Activated CD8-positive, alpha-beta T cell treated with anti-CD3 and anti-CD28 coated beads for 36 hours (primary cell): ENCODE measurements around the gene MICAL2. TPM values are rescaled to one million over a fixed set of nuclear protein-coding genes. Genes with fewer than 3 reads are reported as not detected.

Experiments
- ATAC-seq: fragments of 200-7000 bp; cut with Tn5 transposase; one replicate; pipeline ENCODE4 v1.10.0; 2021; ENCODE audit warnings: mild to moderate bottlenecking, moderate library complexity
- CTCF ChIA-PET: fragments of 350-600 bp; sonication (Branson Sonifier 250); formaldehyde crosslinking; loops from one replicate; lab custom pipeline; 2021; ENCODE audit warnings: antibody characterized with exemption; lab: Charles Lee
- POLR2A ChIA-PET: fragments of 350-600 bp; sonication (Branson Sonifier 250); formaldehyde crosslinking; loops from one replicate; lab custom pipeline; 2021; ENCODE audit warnings: antibody characterized with exemption; lab: Charles Lee
- DNase-seq: peaks from one replicate; pipeline ENCODE4 v3.0.0-alpha.2; 2020
- H3K27ac Mint-ChIP-seq: one replicate; pipeline ENCODE4 v1.8.0; 2021; ENCODE audit warnings: mild to moderate bottlenecking, mixed read lengths
- H3K27me3 Mint-ChIP-seq: one replicate; pipeline ENCODE4 v1.8.0; 2021; ENCODE audit warnings: mixed read lengths
- H3K36me3 Mint-ChIP-seq: one replicate; pipeline ENCODE4 v1.8.0; 2021; ENCODE audit warnings: low read depth, mixed read lengths
- H3K4me1 Mint-ChIP-seq: one replicate; pipeline ENCODE4 v1.8.0; 2021; ENCODE audit warnings: low read depth, mixed read lengths
- H3K4me3 Mint-ChIP-seq: one replicate; pipeline ENCODE4 v1.8.0; 2021; ENCODE audit warnings: mild to moderate bottlenecking, moderate library complexity, mixed read lengths
- H3K9me3 Mint-ChIP-seq: one replicate; pipeline ENCODE4 v1.8.0; 2021; ENCODE audit warnings: mixed read lengths
- intact Hi-C: fragments of 100-400 bp; cut with micrococcal nuclease; formaldehyde crosslinking; loops from one replicate; pipeline ENCODE4 v1.10.0; 2022
- total RNA-seq, 2 experiments: library from RNA; stranded (reverse); gene quantifications; one replicate each; pipeline ENCODE4 v1.2.3, GENCODE V29; 2021
- TF ChIP-seq, protein P1 (sequence below): fragments of 200-600 bp; IDR thresholded peaks from one replicate; pipeline ENCODE4 v1.8.0; 2022; ENCODE audit warnings: antibody characterized with exemption, mild to moderate bottlenecking

The MICAL2 gene
- total RNA-seq, 2 experiments from 2014 or later = 99.8 to 105 TPM

DNA sequence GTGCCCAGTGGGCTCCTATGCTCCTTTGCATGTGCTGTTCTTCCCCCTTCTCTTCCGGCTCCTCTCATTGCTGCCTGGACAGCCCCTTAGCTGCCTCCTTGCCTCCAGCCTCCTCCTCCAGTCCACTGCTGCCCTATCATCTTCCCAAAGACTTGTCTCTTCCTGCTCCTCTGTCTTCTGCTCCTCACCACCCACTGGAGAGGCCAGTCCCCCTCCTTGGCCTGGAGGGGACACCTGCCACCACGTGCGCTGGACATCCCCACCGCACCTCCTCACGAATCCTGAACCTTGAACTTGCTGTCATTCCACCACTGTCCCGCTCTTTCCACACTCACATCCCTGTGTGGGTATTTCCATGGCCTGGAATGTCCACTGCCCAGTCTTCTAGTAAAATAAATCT is 49.8 kb downstream of the MICAL2 start:
- ChIA-PET CTCF (interaction anchor here (1.5 kb wide), 1 partner anchor 17 kb away, joined by 3 read pairs; no protein-coding TSS in a partner anchor), POLR2A (interaction anchor here (1.3 kb wide), 1 partner anchor 12 kb away, joined by 3 read pairs; no protein-coding TSS in a partner anchor)
- no peaks in the 10 kb centered on the region for H3K9me3 Mint-ChIP-seq
- H3K36me3 Mint-ChIP-seq = peaks cover 20% of the 10 kb centered on the region
- DNase-seq (no peak), ATAC-seq (no peak)
- H3K4me3 Mint-ChIP-seq = no peak overlapping the region
- H3K4me1 Mint-ChIP-seq = peaks cover 60% of the 10 kb centered on the region
- TF ChIP-seq, protein P1, sequence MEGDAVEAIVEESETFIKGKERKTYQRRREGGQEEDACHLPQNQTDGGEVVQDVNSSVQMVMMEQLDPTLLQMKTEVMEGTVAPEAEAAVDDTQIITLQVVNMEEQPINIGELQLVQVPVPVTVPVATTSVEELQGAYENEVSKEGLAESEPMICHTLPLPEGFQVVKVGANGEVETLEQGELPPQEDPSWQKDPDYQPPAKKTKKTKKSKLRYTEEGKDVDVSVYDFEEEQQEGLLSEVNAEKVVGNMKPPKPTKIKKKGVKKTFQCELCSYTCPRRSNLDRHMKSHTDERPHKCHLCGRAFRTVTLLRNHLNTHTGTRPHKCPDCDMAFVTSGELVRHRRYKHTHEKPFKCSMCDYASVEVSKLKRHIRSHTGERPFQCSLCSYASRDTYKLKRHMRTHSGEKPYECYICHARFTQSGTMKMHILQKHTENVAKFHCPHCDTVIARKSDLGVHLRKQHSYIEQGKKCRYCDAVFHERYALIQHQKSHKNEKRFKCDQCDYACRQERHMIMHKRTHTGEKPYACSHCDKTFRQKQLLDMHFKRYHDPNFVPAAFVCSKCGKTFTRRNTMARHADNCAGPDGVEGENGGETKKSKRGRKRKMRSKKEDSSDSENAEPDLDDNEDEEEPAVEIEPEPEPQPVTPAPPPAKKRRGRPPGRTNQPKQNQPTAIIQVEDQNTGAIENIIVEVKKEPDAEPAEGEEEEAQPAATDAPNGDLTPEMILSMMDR = no peak
- intact Hi-C loops = no loop called here
- peak overlapping the region; percentile 52 for H3K27ac Mint-ChIP-seq
- H3K27me3 Mint-ChIP-seq = no peaks in the 10 kb centered on the region

DNA sequence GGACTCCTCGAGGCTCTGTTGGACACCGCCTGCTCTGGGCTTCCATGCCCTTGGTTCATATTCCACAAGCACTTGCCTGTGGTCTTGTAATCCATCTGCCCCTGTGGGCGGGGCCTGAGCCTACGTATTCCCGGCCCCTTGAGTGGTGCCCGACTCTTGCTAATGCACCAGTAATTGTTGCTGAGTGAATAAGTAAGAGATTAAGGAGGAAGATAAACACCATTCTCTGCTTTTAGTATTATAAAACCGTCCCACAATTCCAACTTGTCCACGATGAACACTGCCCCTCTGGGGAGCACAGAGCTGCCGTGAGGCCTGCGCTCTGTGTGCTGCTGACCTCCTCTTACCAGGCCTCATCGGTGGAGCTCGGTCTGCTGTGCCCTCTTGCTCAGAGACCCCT is 50.3 kb downstream of the MICAL2 start:
- H3K9me3 Mint-ChIP-seq = no peaks in the 10 kb centered on the region
- peaks cover 19% of the 10 kb centered on the region for H3K36me3 Mint-ChIP-seq
- H3K27me3 Mint-ChIP-seq = no peaks in the 10 kb centered on the region
- intact Hi-C loops = no loop called here
- peaks cover 55% of the 10 kb centered on the region for H3K4me1 Mint-ChIP-seq
- ChIA-PET POLR2A (interaction anchor here (0.9 to 1.3 kb wide), 2 partner anchors 12 to 21 kb away, joined by 3 read pairs; no protein-coding TSS in a partner anchor), CTCF (interaction anchor here (1.5 kb wide), 1 partner anchor 18 kb away, joined by 3 read pairs; no protein-coding TSS in a partner anchor)
- TF ChIP-seq, protein P1 = no peak
- no peak overlapping the region for H3K4me3 Mint-ChIP-seq
- peak overlapping the region; percentile 52 for H3K27ac Mint-ChIP-seq
- DNase-seq (no peak), ATAC-seq (no peak)

DNA sequence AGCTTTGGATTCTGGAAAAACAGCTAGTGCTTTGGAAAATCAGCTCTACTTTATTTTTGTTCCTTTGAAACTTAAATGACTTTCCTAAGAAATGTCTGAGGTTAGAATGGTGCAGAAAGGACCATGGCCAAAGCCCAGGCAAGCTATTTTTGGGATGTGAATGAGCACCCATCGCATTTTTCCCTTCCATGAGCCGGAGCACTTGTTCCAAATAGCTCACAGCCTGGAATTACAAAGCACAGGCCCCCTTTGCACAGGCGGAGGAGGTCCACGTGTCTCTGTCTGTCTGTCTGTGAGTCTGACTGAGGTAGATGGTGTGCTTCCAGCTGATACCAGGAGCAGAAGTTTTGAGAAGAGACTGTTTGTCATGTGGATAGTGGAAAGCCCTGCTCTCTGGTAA is 50.7 kb downstream of the MICAL2 start:
- Mint-ChIP-seq H3K4me1 (peaks cover 51% of the 10 kb centered on the region), H3K9me3 (no peaks in the 10 kb centered on the region), H3K36me3 (peaks cover 15% of the 10 kb centered on the region), H3K4me3 (no peak overlapping the region), H3K27ac (no peak overlapping the region), H3K27me3 (no peaks in the 10 kb centered on the region)
- ATAC-seq (no peak), DNase-seq (no peak)
- CTCF ChIA-PET = interaction anchor here (1.3 to 4.4 kb wide), 3 partner anchors 18 to 120 kb away, joined by 3 to 17 read pairs (median 5); no protein-coding TSS in a partner anchor
- intact Hi-C loops = no loop called here
- POLR2A ChIA-PET = interaction anchor here (0.9 kb wide), 1 partner anchor 21 kb away, joined by 3 read pairs; no protein-coding TSS in a partner anchor
- TF ChIP-seq, protein P1 = no peak

DNA sequence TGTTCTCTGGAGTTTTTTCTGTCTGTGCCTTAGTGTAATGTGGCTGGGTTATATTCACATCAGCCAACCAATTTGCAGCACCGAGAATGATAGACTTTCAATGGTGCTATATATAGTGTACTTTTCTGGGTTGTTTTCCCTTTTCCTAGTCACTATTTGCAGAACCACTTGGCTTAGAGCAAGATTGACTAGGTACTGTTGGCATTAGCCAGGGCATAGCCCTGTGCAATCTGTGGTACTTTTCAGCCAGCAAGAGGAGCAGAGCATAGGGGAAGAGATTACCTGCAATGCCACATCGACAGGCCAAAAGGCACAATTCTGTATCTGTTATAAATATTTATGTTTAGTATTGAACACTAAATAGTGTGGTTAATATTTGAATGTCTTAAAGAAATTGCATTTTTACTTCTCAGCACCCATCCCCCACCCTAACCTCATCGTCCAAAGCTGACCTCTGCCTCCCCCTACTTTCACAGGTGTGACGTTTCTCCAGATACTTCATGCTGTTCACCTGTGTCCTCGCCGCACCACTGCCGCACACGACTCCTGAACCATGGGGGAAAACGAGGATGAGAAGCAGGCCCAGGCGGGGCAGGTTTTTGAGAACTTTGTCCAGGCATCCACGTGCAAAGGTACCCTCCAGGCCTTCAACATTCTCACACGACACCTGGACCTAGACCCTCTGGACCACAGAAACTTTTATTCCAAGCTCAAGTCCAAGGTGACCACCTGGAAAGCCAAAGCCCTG is 51.4 kb downstream of the MICAL2 start:
- ChIA-PET POLR2A (interaction anchor here (1.0 to 2.4 kb wide), 2 partner anchors 11 to 26 kb away, joined by 3 to 8 read pairs; no protein-coding TSS in a partner anchor), CTCF (interaction anchor here (1.0 to 4.4 kb wide), 3 partner anchors 34 to 120 kb away, joined by 3 to 17 read pairs (median 5); no protein-coding TSS in a partner anchor)
- intact Hi-C loops = no loop called here
- peaks cover 50% of the 10 kb centered on the region for H3K4me1 Mint-ChIP-seq
- DNase-seq = no peak
- H3K36me3 Mint-ChIP-seq = peaks cover 15% of the 10 kb centered on the region
- H3K4me3 Mint-ChIP-seq = no peak overlapping the region
- no peaks in the 10 kb centered on the region for H3K9me3 Mint-ChIP-seq
- H3K27me3 Mint-ChIP-seq = no peaks in the 10 kb centered on the region
- H3K27ac Mint-ChIP-seq = no peak overlapping the region
- TF ChIP-seq, protein P1 = no peak
- ATAC-seq = no peak

DNA sequence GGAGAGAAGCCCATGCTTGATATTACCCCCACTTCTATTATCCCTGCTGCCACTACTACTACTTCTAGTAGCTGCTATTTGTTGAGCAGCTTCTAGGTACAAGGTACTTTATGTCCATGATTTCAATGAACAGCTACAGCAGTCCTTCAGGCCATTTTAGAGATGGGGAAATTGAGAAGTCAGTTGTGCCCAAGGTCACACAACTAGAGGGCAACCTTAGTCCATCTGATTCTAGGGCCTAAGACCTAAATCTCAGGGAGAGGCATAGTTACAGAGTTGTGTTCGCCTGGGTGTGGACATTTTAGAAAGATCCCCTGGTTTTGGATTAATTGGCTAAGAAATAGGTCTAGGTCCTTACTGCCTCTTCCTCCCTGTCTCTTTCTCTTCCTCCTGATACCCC is 52.3 kb downstream of the MICAL2 start:
- Mint-ChIP-seq H3K4me3 (no peak overlapping the region), H3K36me3 (peaks cover 15% of the 10 kb centered on the region), H3K27me3 (no peaks in the 10 kb centered on the region), H3K4me1 (peaks cover 48% of the 10 kb centered on the region), H3K9me3 (no peaks in the 10 kb centered on the region), H3K27ac (peak overlapping the region; percentile 49)
- DNase-seq (no peak), ATAC-seq (no peak)
- ChIA-PET CTCF (interaction anchor here (1.0 to 4.4 kb wide), 4 partner anchors 10 to 119 kb away, joined by 3 to 17 read pairs (median 5); no protein-coding TSS in a partner anchor), POLR2A (interaction anchor here (0.8 to 2.4 kb wide), 4 partner anchors 10 to 36 kb away, joined by 3 to 8 read pairs (median 6); no protein-coding TSS in a partner anchor)
- TF ChIP-seq, protein P1 = no peak
- intact Hi-C loops = no loop called here
